LoVo (cell line): Measurements from ENCODE around the gene SENP1.

Source experiments
- DNase-seq: peaks from one replicate; pipeline ENCODE4 v3.0.0-alpha.2; 2016; ENCODE audit warnings: low spot score

The SENP1 gene

GRCh38 chr12:48067250-48067938, 38.5 kb downstream of the SENP1 start:
- no peak for DNase-seq

GRCh38 chr12:48065041-48065440, 40.8 kb downstream of the SENP1 start:
- DNase-seq: no peak

DNA sequence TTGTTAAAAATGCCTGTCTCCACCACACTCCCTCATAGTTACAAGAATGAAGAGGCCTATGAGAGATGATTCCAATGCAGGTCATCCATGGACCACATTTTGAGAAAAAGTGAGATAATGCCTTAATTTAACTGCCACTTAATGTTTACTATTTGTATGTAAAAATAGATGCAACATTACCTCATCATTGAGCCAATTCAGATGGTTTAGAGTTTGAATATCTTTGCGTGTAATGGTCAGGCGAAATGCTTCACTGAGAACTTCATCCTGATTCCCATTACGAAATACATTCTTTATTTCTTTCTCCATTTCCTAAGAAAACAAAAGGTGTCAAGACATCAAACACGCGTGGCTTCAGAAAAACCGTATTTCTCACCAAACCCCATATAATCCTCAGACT, 42.3 kb downstream of the SENP1 start:
- DNase-seq: no peak

- no peak for DNase-seq
Measured at GRCh38 chr12:48061938-48062719, 43.8 kb downstream of the SENP1 start.

DNA sequence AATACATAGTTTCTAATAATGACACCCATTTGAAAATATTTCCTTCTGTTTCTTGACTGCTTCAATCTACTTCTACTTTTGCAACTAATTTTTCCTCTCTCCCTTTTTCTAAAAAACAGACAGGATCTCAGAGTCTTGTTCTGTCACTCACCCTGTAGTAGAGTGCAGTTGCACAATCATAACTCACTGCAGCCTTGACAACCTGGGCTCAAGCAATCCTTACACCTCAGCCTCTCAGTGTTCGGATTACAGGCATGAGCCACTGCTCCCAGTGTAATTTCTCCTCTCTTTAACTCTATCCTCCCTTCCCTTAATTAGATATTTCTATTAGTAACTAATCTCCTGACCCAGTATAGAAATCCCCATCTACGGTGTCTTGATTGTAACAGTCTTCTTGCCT, 45.4 kb downstream of the SENP1 start:
- no peak for DNase-seq

DNA sequence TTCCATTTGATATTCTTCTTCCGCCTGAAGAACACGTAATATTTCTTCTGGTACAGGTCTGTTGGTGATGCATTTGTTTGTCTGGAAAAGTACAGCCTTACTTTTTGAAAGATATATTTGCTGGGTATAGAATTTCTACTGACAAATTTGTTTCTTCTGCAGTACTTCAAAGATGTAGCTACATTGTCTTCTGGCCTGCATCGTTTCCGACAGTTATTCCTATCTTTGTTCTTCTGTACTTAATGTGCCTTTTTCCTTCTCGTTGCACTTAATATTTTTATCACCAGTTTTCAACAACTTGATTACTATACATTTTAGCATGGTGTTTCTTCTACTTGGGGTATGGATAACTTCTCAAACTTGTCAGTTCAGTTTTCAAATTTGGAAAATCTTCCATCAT, 47.1 kb downstream of the SENP1 start:
- DNase-seq: no peak

DNA sequence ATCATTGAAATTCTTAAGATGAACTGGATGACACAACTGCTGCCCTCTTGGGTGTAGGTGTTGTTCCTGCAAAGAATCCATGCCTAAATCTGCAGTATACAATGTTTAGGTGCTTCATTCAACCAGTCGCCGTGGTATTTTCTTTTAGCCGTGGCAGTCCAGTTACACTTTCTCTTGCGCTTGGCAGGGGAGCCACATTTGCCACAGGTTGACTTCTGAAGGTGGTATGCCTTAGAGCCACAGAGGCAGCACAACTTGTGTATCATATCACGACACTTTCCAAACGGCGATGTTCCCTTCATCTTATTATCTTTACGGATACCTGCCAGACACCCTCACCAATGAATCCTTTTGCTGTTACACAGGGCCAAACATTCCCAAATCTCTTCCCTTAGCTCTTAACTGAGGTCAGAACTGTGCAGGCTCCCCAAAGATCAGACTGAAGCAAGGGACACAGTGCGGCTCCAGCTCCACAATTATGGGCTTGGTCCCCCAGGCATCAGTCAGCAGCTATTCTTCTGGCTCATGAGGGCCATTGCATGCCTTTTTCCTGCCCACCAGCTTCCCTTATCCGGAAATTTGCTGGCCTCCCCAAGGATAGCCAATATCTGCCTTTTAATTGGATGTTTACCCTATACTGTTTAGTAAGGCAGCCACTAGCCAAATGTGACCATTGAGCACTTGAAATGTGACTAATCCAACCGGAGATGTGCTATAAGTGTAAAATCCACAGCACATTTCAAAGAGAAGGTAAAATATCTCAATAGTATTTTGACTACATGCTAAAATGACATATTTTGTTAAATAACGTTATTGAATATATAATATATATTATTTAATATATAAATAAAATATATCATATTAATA, 50.7 kb downstream of the SENP1 start:
- DNase-seq: no peak

- DNase-seq: no peak
Measured at GRCh38 chr12:48053883-48054282, 52.0 kb downstream of the SENP1 start.

GRCh38 chr12:48053122-48053521, 52.8 kb downstream of the SENP1 start:
- DNase-seq: no peak

DNA sequence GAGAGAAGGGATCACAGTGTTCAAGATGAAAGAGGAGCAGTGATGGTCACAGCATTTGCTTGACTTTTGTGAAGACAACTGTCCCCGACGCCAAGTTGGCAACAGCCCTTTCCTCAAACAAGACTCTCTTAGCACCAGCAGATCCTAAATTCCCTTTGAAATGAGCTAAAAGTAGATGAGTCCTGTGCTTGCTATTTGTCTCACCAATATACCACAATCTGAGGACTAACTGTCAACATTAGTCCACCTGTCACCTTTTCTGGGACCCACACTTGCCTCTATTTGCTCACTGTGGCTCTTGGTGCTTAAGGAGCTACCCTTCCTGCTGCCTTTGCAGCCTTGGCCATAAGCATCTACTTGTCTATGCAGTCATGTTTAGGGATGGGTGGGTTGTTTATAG, 54.2 kb downstream of the SENP1 start:
- no peak for DNase-seq

GRCh38 chr12:48050174-48050573, 55.7 kb downstream of the SENP1 start:
- no peak for DNase-seq

DNA sequence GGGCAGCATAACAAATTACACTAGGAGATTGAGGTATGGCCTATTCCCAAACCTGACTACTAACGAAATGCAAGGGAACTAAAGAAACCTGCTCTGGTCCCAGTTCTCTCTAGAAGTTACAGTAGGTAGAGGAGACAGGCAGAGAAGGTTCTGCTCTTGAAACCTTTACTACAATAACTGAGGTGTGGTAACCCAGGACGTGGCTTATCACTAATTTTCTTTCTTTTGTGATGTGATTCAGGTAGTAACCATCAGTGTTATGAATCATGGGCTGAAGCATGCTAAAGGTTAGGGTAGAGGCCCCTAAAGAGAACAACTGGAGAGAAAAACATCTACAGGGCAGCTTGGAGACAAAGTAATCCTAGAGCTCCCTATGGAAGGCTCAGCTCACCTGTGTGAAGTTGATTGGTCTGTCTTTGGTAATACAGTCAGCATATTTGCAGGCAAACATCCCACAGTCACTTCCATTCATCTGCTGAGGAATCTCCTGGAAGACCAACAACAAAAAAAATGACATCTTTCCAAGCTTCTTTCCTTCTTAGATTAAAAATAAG, 59.8 kb downstream of the SENP1 start:
- DNase-seq: no peak

- no peak for DNase-seq
Measured at GRCh38 chr12:48045061-48045846, 60.6 kb downstream of the SENP1 start.

GRCh38 chr12:48044396-48044795, 61.5 kb downstream of the SENP1 start:
- DNase-seq: no peak

- DNase-seq: no peak
Measured at GRCh38 chr12:48043771-48044170, 62.1 kb downstream of the SENP1 start.

DNA sequence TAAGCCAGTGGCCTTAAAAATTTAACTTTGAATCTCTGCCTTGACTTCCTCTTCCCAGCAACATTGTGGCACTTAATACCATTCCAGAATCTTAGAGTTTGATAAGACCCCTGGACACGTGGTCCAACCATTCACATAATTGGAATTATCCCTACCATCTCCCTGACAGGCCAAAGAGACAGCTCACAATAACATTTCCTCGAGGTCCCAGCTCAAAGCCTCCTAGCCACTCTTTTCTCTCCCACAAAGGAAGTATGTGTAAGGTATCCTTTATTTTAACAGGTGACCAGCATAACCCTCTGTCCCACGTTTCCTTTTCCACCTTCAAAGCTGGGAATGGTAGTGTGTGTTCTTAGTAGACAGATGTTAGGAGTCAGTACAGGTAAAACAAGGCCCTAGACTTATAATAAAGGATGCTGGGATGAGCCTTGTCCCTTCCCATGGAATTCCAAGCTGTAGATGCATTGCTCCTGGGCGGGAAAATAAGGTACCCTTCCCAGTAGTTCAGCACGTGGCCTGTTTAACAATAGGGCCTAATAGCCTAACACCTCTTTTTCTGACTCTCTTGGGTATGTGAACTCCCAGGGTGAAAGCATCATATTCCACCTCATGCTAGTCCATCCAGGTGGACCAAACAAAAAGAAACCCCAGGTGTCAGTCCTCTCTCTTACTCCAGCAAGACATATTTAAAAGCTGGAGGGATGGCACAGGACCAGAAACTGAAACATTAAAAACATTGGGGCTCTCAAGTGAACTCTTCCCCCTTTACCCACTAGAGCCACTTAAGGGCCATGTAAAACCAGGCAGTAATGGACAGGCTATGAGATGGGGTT, 64.1 kb downstream of the SENP1 start:
- no peak for DNase-seq

GRCh38 chr12:48040354-48040753, 65.5 kb downstream of the SENP1 start:
- no peak for DNase-seq

DNA sequence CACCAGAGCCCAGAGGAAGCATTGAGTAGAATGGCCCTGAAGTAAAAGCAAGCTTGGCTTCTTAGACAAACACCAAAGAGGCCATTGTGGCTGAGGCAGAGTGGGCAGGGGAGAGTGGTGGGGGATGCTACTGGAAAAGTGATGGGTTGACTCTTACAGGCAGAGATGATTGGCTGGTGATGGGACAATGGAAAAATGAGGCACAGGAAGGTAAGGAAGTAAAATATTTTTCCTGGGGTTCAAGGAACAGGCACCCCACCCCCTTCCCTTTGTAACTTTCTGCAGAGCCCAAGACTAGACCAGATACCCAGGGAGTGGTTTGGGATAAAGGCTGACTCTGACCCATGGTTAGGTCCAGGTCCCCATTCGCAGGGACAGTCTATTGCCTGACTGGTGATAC, 66.7 kb downstream of the SENP1 start:
- no peak for DNase-seq

GRCh38 chr12:48038085-48038484, 67.8 kb downstream of the SENP1 start:
- DNase-seq: no peak

GRCh38 chr12:48037267-48037915, 68.5 kb downstream of the SENP1 start:
- no peak for DNase-seq
